ENCODE results near the gene PAH.

The PAH gene

DNA sequence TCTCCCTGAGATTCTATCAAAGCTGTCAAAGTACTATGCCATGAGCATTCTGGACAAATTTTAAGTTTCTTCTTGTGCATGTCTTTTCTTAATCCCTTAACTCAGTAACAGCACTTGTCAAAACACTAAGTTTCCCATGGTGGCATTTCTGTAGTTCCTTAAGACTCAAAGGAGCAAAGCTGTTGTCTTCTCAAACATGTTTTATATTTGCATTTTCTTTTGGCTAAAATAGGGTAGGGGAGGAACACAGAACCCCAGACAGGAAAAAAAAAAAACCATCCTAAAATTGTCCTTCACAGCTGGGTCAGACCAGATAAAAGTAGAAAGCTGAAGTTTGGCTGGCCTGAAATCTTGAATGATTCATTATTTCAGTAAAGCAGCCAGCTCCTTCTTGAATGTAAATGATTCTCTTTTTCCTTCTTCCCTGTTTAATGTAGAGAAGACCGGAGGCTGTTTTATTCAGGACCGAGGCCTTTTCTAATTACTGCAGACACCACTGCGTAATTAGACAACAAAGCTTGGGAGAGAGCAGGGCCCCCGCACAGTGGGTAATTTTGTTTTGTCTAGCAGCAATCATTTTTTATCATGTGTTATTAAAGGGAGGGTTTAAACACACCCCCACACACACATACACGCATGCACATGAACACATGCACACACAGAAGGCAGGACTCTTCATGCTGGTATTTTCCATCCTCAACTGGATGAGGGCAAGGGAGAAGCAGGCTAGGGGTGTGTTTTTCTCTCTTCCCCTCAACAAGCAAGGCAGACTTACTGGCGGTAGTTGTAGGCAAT lies 51.0 kb downstream of the PAH start:
- no peak for TF ChIP-seq TAF1 (IDR thresholded peaks at IDR 0.05; ENCODE audit: borderline replicate concordance, insufficient read depth, low read length)
- TF ChIP-seq POLR2AphosphoS5 (IDR thresholded peaks at IDR 0.05; ENCODE audit: low read depth, low read length): no peak
- TF ChIP-seq SIN3A (IDR thresholded peaks at IDR 0.05; ENCODE audit: borderline replicate concordance, insufficient read depth, low read length): no peak
- TF ChIP-seq, protein P1, sequence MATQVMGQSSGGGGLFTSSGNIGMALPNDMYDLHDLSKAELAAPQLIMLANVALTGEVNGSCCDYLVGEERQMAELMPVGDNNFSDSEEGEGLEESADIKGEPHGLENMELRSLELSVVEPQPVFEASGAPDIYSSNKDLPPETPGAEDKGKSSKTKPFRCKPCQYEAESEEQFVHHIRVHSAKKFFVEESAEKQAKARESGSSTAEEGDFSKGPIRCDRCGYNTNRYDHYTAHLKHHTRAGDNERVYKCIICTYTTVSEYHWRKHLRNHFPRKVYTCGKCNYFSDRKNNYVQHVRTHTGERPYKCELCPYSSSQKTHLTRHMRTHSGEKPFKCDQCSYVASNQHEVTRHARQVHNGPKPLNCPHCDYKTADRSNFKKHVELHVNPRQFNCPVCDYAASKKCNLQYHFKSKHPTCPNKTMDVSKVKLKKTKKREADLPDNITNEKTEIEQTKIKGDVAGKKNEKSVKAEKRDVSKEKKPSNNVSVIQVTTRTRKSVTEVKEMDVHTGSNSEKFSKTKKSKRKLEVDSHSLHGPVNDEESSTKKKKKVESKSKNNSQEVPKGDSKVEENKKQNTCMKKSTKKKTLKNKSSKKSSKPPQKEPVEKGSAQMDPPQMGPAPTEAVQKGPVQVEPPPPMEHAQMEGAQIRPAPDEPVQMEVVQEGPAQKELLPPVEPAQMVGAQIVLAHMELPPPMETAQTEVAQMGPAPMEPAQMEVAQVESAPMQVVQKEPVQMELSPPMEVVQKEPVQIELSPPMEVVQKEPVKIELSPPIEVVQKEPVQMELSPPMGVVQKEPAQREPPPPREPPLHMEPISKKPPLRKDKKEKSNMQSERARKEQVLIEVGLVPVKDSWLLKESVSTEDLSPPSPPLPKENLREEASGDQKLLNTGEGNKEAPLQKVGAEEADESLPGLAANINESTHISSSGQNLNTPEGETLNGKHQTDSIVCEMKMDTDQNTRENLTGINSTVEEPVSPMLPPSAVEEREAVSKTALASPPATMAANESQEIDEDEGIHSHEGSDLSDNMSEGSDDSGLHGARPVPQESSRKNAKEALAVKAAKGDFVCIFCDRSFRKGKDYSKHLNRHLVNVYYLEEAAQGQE (IDR thresholded peaks at IDR 0.05; ENCODE audit: insufficient read depth in 1 of 2, low read depth in 2 of 2, low read length in 2 of 2): no peak
- no peak for TF ChIP-seq FOXP2 (optimal IDR thresholded peaks at IDR 0.05; ENCODE audit: borderline replicate concordance, extremely low read depth, extremely low read length, insufficient read depth)

DNA sequence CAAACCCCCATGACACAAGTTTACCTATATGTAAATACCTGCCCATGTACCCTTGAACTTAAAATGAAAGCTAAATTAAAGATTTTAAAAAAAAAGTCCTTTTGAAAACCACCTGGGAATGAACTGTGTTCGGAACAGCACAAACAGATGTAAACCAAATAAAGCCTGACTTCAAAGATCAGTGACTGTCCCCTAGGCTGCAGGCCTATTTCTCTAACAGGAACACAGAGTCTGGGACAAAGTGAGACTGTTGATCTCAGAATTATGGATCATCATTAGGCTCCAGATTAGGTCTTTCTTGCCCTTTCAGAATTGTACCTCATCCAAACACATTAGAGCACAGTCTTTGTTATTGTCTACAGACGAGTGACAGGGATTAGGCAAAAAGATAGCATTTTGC lies 54.6 kb downstream of the PAH start:
- TF ChIP-seq FOXP2 (optimal IDR thresholded peaks at IDR 0.05; ENCODE audit: borderline replicate concordance, extremely low read depth, extremely low read length, insufficient read depth) (no peak), SIN3A (IDR thresholded peaks at IDR 0.05; ENCODE audit: borderline replicate concordance, insufficient read depth, low read length) (no peak), POLR2AphosphoS5 (IDR thresholded peaks at IDR 0.05; ENCODE audit: low read depth, low read length) (no peak), TAF1 (IDR thresholded peaks at IDR 0.05; ENCODE audit: borderline replicate concordance, insufficient read depth, low read length) (no peak)
- TF ChIP-seq, protein P1 (IDR thresholded peaks at IDR 0.05; ENCODE audit: insufficient read depth in 1 of 2, low read depth in 2 of 2, low read length in 2 of 2): no peak

DNA sequence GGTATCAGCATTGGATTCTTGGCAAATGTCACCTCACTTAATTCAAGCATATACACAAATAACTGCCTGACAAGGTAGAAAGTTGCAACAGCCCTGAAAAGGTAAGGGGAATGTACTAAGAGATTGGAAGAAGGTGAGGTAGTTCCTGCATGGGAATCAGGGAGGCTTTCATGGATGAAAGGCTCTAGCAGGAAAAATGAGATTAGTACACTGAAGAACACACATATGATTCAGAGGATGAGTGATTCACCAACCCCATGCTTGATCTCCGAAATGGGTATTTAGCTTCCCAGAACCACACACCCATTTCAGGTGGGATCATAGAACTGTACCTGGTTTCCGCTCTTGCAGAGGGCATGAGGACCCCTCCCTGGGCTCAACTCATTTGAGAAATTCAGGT lies 65.8 kb downstream of the PAH start:
- TF ChIP-seq POLR2AphosphoS5 (IDR thresholded peaks at IDR 0.05; ENCODE audit: low read depth, low read length): no peak
- no peak for TF ChIP-seq SIN3A (IDR thresholded peaks at IDR 0.05; ENCODE audit: borderline replicate concordance, insufficient read depth, low read length)
- no peak for TF ChIP-seq FOXP2 (optimal IDR thresholded peaks at IDR 0.05; ENCODE audit: borderline replicate concordance, extremely low read depth, extremely low read length, insufficient read depth)
- TF ChIP-seq, protein P1 (IDR thresholded peaks at IDR 0.05; ENCODE audit: insufficient read depth in 1 of 2, low read depth in 2 of 2, low read length in 2 of 2): no peak
- TF ChIP-seq TAF1 (IDR thresholded peaks at IDR 0.05; ENCODE audit: borderline replicate concordance, insufficient read depth, low read length): no peak

DNA sequence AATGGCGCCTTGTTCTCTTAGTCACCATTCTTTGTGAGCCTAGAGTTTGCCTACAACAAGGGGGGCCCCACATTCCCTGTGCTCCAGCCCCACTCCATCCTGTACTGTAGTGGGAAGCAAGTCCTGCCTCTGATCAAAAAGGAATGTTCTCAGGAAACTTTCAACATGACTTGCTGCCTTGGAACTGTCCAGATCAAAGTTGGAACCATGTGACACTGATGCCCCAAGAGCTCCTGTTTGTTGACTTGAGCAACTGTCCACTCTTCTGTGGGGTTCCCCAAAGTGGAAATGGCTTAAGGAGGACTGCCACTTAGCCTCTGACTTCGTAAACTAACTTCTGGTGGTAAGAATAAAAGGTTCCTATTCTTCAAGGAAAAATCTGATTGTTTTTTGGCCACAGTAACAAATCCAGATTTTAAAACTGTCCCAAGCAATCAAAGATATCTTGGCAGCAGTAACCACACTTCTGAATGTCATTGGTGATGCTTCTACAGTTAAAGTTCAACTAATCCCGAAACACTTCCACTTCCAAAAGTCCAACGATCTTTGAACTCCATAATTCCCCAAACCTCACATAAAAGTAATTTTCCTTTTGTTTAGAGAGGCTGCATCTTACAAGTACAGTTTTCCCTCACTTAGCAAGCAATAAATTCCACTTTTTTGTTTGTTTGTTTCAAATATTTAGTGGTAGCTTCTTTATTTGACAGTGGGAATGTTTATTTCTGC lies 67.2 kb downstream of the PAH start:
- TF ChIP-seq POLR2AphosphoS5 (IDR thresholded peaks at IDR 0.05; ENCODE audit: low read depth, low read length) (no peak), SIN3A (IDR thresholded peaks at IDR 0.05; ENCODE audit: borderline replicate concordance, insufficient read depth, low read length) (no peak), TAF1 (IDR thresholded peaks at IDR 0.05; ENCODE audit: borderline replicate concordance, insufficient read depth, low read length) (no peak), FOXP2 (optimal IDR thresholded peaks at IDR 0.05; ENCODE audit: borderline replicate concordance, extremely low read depth, extremely low read length, insufficient read depth) (no peak)
- TF ChIP-seq, protein P1 (IDR thresholded peaks at IDR 0.05; ENCODE audit: insufficient read depth in 1 of 2, low read depth in 2 of 2, low read length in 2 of 2): no peak
